ENCODE results near the gene PIP5K1B. TPM values are rescaled to one million over a fixed set of nuclear protein-coding genes. Genes with fewer than 3 reads are reported as not detected.

The PIP5K1B gene
- total RNA-seq, 2 experiments from 2014 or later: 0.73 to 0.77 TPM

DNA sequence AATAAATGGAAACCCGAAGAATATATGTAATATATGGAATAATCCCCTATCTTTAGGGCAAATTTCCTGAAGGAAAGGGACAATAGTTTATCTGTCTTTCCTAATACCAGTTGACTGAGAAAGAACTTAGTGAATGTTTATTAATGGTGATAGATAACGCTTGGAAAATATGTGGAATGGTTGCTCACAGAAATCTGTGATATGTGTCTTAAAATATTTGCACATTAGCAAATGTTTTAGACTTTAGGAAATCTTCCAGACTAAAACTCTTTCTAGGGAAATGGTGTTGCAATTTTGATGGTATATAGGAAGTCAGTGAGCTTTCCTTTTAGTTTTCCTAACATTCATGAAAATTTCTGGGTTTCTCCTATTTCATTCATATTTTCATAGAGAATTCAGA, 90.4 kb downstream of the PIP5K1B start:
- POLR2A ChIA-PET: no interaction called here
- H3K4me1 Mint-ChIP-seq: peaks cover 7% of the 10 kb centered on the region
- H3K9me3 Mint-ChIP-seq: no peaks in the 10 kb centered on the region
- H3K4me3 Mint-ChIP-seq: no peak overlapping the region
- H3K36me3 Mint-ChIP-seq (ENCODE audit: low read depth): no peaks in the 10 kb centered on the region
- DNase-seq: no peak
- H3K27ac Mint-ChIP-seq: no peak overlapping the region
- CTCF ChIA-PET: no interaction called here
- H3K27me3 Mint-ChIP-seq: peaks cover 5% of the 10 kb centered on the region

DNA sequence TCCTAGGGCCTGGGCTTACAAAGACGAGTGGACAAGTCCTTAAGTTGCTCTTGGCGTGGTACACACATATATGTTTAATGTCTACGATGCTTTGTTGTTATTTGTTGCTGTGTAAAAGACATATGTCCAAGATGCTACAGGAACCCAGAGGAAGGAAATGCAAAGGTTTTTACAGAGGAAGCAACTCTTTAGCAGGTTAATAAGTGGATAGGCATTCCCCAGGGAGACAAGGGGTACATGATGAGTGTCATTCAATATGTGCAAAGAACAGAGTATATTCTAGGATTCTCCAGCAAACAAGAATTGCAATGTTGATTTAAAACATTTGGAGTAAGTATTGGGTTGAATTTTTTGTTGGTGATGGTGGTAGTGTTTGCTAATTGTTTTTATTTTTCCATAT, 92.1 kb downstream of the PIP5K1B start:
- POLR2A ChIA-PET: no interaction called here

GRCh38 chr9:68798423-68798822, 93.4 kb downstream of the PIP5K1B start:
- H3K36me3 Mint-ChIP-seq (ENCODE audit: low read depth): no peaks in the 10 kb centered on the region
- no peak overlapping the region for H3K4me3 Mint-ChIP-seq
- H3K4me1 Mint-ChIP-seq: peaks cover 7% of the 10 kb centered on the region
- H3K9me3 Mint-ChIP-seq: no peaks in the 10 kb centered on the region
- POLR2A ChIA-PET: no interaction called here
- CTCF ChIA-PET: no interaction called here
- H3K27ac Mint-ChIP-seq: no peak overlapping the region
- DNase-seq: no peak
- H3K27me3 Mint-ChIP-seq: no peaks in the 10 kb centered on the region

More for the DNA sequence above, 92.1 kb downstream of the PIP5K1B start:
- Mint-ChIP-seq H3K27me3 (no peaks in the 10 kb centered on the region), H3K9me3 (no peaks in the 10 kb centered on the region), H3K36me3 (ENCODE audit: low read depth) (no peaks in the 10 kb centered on the region), H3K27ac (no peak overlapping the region), H3K4me1 (peaks cover 7% of the 10 kb centered on the region), H3K4me3 (no peak overlapping the region)
- CTCF ChIA-PET: no interaction called here
- DNase-seq: no peak

- H3K27me3 Mint-ChIP-seq: no peaks in the 10 kb centered on the region
- no peaks in the 10 kb centered on the region for H3K36me3 Mint-ChIP-seq (ENCODE audit: low read depth)
- H3K4me3 Mint-ChIP-seq: no peak overlapping the region
- POLR2A ChIA-PET: no interaction called here
- H3K4me1 Mint-ChIP-seq: peaks cover 7% of the 10 kb centered on the region
- no peak overlapping the region for H3K27ac Mint-ChIP-seq
- DNase-seq: no peak
- no peaks in the 10 kb centered on the region for H3K9me3 Mint-ChIP-seq
- CTCF ChIA-PET: no interaction called here
Measured at GRCh38 chr9:68800836-68801235, 95.8 kb downstream of the PIP5K1B start.

DNA sequence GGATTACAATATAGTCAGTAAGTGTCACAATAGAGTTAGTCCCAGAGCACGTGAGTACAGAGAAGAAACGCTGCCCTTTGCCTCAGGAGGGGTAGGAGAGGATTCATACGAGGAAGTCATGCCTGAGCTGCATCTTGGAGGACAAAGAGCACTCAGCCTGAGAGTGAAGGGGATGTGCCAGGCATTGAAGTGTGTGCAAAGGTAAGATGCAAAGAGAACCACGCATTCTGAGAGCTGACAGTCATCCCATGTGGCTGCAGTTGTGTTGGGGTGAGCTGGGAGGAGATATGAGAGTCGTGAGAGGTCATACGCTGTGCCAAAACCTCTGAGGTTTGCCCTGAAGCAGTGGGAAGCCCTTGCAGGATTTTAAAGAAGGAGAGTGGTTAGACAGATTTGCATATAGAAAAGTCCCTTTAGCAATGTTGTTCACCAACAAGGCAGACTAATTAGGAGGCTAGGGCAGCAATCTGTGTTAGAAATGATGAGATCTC, 97.5 kb downstream of the PIP5K1B start:
- ChIA-PET CTCF (interaction anchor here (0.5 to 1.0 kb wide), 2 partner anchors 13 to 22 kb away, joined by 3 read pairs; a partner anchor contains a TSS), POLR2A (no interaction called here)
- Mint-ChIP-seq H3K4me3 (no peak overlapping the region), H3K27ac (no peak overlapping the region), H3K9me3 (no peaks in the 10 kb centered on the region), H3K4me1 (peaks cover 7% of the 10 kb centered on the region), H3K36me3 (ENCODE audit: low read depth) (no peaks in the 10 kb centered on the region), H3K27me3 (no peaks in the 10 kb centered on the region)
- DNase-seq: peak; percentile 9

DNA sequence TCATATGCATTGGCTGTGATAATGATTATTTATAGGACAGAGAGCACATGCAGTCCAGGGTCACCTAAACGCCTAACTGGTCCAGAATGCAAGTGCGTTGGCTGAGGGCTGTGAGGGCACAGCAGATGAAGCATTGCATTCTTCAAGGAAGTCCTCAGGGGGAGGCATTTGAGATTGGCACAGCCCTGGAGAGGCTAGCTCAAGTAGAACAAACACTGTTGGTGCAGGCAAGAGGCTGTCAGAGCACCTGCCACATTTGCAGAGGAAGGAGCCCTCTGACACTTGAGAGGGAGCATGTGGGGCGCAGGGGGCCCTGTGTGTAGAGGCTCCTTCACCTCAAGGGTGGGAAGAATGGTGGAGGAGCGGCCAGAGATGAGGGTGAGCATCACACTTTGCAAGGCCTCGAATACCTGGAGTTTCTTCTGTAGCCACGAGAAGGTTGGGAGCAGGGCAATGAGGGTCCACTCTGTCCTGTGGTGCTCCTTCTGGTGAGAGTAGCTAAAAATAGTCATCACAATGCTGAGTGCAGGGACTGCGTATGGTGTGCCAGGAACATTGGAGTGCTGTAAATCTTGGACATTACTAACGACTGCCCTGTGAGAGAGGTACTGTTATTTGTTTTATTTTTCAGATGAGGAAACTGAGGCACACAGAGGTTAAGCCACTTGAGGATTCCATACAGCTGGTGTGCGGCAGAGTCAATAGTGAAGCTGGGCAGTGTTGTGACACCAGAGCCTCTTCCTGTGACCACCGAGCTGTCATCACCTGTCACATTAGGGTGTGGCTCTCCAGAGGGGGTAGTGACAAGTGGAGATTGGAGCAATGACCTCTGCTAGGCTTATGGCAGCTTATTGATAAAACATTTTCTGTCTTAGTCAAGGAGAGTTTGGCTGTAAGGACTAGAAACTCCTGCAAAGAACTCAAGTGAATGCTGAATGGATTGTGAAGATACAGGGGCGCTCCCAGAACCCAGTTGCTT, 100.2 kb downstream of the PIP5K1B start:
- Mint-ChIP-seq H3K4me1 (no peaks in the 10 kb centered on the region), H3K27ac (no peak overlapping the region), H3K36me3 (ENCODE audit: low read depth) (no peaks in the 10 kb centered on the region), H3K27me3 (no peaks in the 10 kb centered on the region), H3K9me3 (no peaks in the 10 kb centered on the region), H3K4me3 (no peak overlapping the region)
- POLR2A ChIA-PET: interaction anchor here (0.7 kb wide), 1 partner anchor 145 kb away, joined by 3 read pairs; no protein-coding TSS in a partner anchor
- no peak for DNase-seq
- CTCF ChIA-PET: interaction anchor here (0.6 kb wide), 1 partner anchor 85 kb away, joined by 3 read pairs; no protein-coding TSS in a partner anchor

DNA sequence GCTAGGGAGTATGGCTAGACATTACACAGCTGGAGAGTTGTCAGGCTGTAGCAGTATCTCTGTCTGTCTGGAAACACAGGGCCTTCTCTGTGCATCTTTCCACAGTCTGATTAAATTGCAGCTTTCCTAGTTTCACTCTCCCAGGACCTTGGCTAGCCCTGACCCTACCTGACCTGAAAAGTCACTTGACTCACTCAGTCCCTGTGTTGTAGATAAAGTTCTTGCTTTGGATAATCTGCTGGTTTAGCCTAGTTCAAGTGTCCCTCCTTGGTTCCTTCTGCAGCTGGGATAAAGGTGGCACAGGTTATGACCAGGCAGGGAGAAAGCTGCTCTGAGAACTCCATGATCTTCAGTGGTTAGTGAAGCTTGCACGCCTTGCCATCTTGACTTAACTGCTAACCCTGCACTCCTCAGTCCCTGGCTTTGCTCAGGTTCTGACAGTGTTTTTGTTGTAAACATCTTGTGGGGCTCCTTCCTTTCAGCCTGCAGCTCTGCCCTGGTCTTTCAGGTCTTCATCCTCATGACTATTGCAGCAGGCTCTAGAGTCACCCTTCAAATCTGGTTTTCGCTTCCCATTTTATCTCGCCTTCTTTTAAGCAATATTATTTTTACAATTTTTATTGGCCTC, 101.0 kb downstream of the PIP5K1B start:
- POLR2A ChIA-PET: no interaction called here
- no peaks in the 10 kb centered on the region for H3K9me3 Mint-ChIP-seq

GRCh38 chr9:68808338-68808890, 103.4 kb downstream of the PIP5K1B start:
- no peak for DNase-seq
- Mint-ChIP-seq H3K4me1 (no peaks in the 10 kb centered on the region), H3K36me3 (ENCODE audit: low read depth) (no peaks in the 10 kb centered on the region), H3K27ac (no peak overlapping the region), H3K27me3 (peaks cover 3% of the 10 kb centered on the region), H3K9me3 (no peaks in the 10 kb centered on the region), H3K4me3 (no peak overlapping the region)
- CTCF ChIA-PET: no interaction called here
- POLR2A ChIA-PET: no interaction called here

More for the DNA sequence above, 101.0 kb downstream of the PIP5K1B start:
- no peak overlapping the region for H3K27ac Mint-ChIP-seq
- CTCF ChIA-PET: no interaction called here
- no peak overlapping the region for H3K4me3 Mint-ChIP-seq
- no peaks in the 10 kb centered on the region for H3K27me3 Mint-ChIP-seq
- H3K4me1 Mint-ChIP-seq: no peaks in the 10 kb centered on the region
- DNase-seq: no peak
- no peaks in the 10 kb centered on the region for H3K36me3 Mint-ChIP-seq (ENCODE audit: low read depth)

- CTCF ChIA-PET: no interaction called here
Measured at GRCh38 chr9:68817079-68817875, 112.2 kb downstream of the PIP5K1B start.

GRCh38 chr9:68819065-68819464, 114.0 kb downstream of the PIP5K1B start:
- DNase-seq: no peak
- H3K4me3 Mint-ChIP-seq: no peak overlapping the region
- H3K27me3 Mint-ChIP-seq: peaks cover 3% of the 10 kb centered on the region
- CTCF ChIA-PET: interaction anchor here (0.6 kb wide), 1 partner anchor 279 kb away, joined by 3 read pairs; no protein-coding TSS in a partner anchor
- POLR2A ChIA-PET: no interaction called here
- H3K36me3 Mint-ChIP-seq (ENCODE audit: low read depth): no peaks in the 10 kb centered on the region
- no peak overlapping the region for H3K27ac Mint-ChIP-seq
- H3K9me3 Mint-ChIP-seq: no peaks in the 10 kb centered on the region
- no peaks in the 10 kb centered on the region for H3K4me1 Mint-ChIP-seq

More at GRCh38 chr9:68817079-68817875, 112.2 kb downstream of the PIP5K1B start:
- Mint-ChIP-seq H3K4me3 (no peak overlapping the region), H3K27ac (no peak overlapping the region), H3K27me3 (peaks cover 7% of the 10 kb centered on the region), H3K36me3 (ENCODE audit: low read depth) (no peaks in the 10 kb centered on the region), H3K9me3 (no peaks in the 10 kb centered on the region), H3K4me1 (no peaks in the 10 kb centered on the region)
- no peak for DNase-seq
- POLR2A ChIA-PET: no interaction called here

GRCh38 chr9:68821911-68822310, 116.9 kb downstream of the PIP5K1B start:
- Mint-ChIP-seq H3K9me3 (no peaks in the 10 kb centered on the region), H3K4me1 (no peaks in the 10 kb centered on the region), H3K4me3 (no peak overlapping the region), H3K36me3 (ENCODE audit: low read depth) (no peaks in the 10 kb centered on the region), H3K27me3 (peaks cover 5% of the 10 kb centered on the region), H3K27ac (no peak overlapping the region)
- ChIA-PET CTCF (no interaction called here), POLR2A (no interaction called here)
- no peak for DNase-seq

DNA sequence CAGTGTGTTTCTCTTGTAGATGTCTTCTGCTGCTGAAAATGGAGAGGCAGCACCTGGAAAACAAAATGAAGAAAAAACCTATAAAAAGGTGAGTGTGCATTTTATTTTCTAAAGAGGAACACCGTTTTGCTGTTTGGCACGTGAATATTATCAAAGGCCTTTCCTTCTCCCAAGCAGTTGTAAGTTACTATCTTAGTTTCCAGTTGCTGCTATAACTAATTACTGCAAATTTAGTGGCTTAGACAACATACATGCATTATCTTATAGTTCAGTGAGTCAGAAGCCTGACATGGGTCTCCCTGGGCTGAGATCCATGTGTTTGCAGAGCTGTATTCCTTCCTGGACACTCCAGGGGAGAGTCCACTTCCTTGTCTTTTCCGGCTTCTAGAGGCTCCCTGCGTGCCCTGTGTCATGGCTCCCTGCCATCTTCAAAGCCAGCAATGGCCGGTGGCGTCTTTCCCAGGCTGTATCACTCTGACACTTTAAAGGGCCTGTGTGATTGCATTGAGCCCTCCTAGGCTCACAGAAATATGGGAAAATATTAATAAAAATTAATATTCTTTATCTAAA, 117.6 kb downstream of the PIP5K1B start:
- ChIA-PET CTCF (interaction anchor here (1.2 kb wide), 1 partner anchor 10 kb away, joined by 3 read pairs; no protein-coding TSS in a partner anchor), POLR2A (no interaction called here)
- no peaks in the 10 kb centered on the region for H3K36me3 Mint-ChIP-seq (ENCODE audit: low read depth)
- H3K27me3 Mint-ChIP-seq: peaks cover 5% of the 10 kb centered on the region
- no peak overlapping the region for H3K4me3 Mint-ChIP-seq
- DNase-seq: no peak
- H3K27ac Mint-ChIP-seq: no peak overlapping the region
- H3K9me3 Mint-ChIP-seq: no peaks in the 10 kb centered on the region
- no peaks in the 10 kb centered on the region for H3K4me1 Mint-ChIP-seq
